GM12878 (cell line): Measurements from ENCODE around the gene IGFBP2. TPM values are rescaled to one million over a fixed set of nuclear protein-coding genes. Genes with fewer than 3 reads are reported as not detected.

ENCODE experiments used
- ATAC-seq: fragments of 200-7000 bp; cut with Tn5 transposase; 3 replicates; pipeline ENCODE4 v1.9.1; 2020; ENCODE audit warnings: mild to moderate bottlenecking, moderate library complexity
- BruUV-seq: library from RNA; stranded (reverse); fragments of 400-500 nt; replicated peaks from 2 replicates; lab custom pipeline; 2021; lab: Mats Ljungman, UMichigan
- CTCF ChIA-PET: fragments of 300-600 bp; sonication (Branson Sonifier 250); formaldehyde crosslinking; extraction: SDS; loops from one replicate; lab custom pipeline; 2021; ENCODE audit warnings: inconsistent platforms; lab: Yijun Ruan, JAX
- POLR2A ChIA-PET: fragments of 350-600 bp; formaldehyde crosslinking; extraction: SDS; loops from one replicate; lab custom pipeline; 2021; ENCODE audit warnings: inconsistent platforms; lab: Charles Lee
- RAD21 ChIA-PET: fragments of 300-600 bp; sonication (Branson Sonifier 250); formaldehyde crosslinking; loops from one replicate; lab custom pipeline; 2023; ENCODE audit warnings: antibody characterized with exemption; ENCODE audit not compliant: unreplicated experiment; lab: Charles Lee
- SMC1A ChIA-PET: fragments of 300-600 bp; sonication (Branson Sonifier 250); formaldehyde crosslinking; loops from one replicate; lab custom pipeline; 2023; ENCODE audit not compliant: unreplicated experiment, uncharacterized antibody; lab: Charles Lee
- DNase-seq: peaks from one replicate; pipeline ENCODE4 v3.0.0-alpha.2; 2011; ENCODE audit warnings: low read depth, low spot score
- FAIRE-seq: peaks from 3 replicates; lab custom pipeline; 2011; peaks lifted over from hg19 to GRCh38; lab: Jason Lieb, UNC
- H2AFZ ChIP-seq: 2 replicates; pipeline ENCODE4 v1.6.0; 2011; ENCODE audit warnings: low read depth, low read length, control low read depth; ENCODE audit not compliant: control insufficient read depth
- H3K27ac ChIP-seq: 2 replicates; pipeline ENCODE4 v1.5.1; 2011; ENCODE audit warnings: control low read depth; ENCODE audit not compliant: control insufficient read depth, insufficient read depth
- H3K27me3 ChIP-seq, 2 experiments: replicated peaks in 1 of 2; 2 replicates each; pipeline versions ENCODE4 v1.6.0 to v1.6.1; 2011; ENCODE audit warnings: low read length in 1 of 2; ENCODE audit not compliant: control insufficient read depth in 2 of 2, insufficient read depth in 2 of 2
- H3K36me3 ChIP-seq, 2 experiments: 2 replicates each; pipeline ENCODE4 v1.5.1; 2011; ENCODE audit warnings: low read length in 1 of 2; ENCODE audit not compliant: control insufficient read depth in 2 of 2, insufficient read depth in 2 of 2
- H3K4me1 ChIP-seq: 2 replicates; pipeline ENCODE4 v1.6.1; 2011; ENCODE audit warnings: mild to moderate bottlenecking, low read length, moderate library complexity, mixed read lengths; ENCODE audit not compliant: control insufficient read depth, insufficient read depth
- H3K4me2 ChIP-seq: 2 replicates; pipeline ENCODE4 v1.6.0; 2011; ENCODE audit warnings: control low read depth; ENCODE audit not compliant: control insufficient read depth, insufficient read depth
- H3K4me3 ChIP-seq: fragments of 200-600 bp; sonication (generic); 2 replicates; pipeline ENCODE4 v1.5.1; 2016
- H3K79me2 ChIP-seq: 2 replicates; pipeline ENCODE4 v1.6.0; 2011; ENCODE audit warnings: low read length; ENCODE audit not compliant: control insufficient read depth, insufficient read depth
- H3K9ac ChIP-seq: 2 replicates; pipeline ENCODE4 v1.8.0; 2011; ENCODE audit warnings: low read length, control low read depth, mixed read lengths; ENCODE audit not compliant: control insufficient read depth, insufficient read depth
- H3K9me3 ChIP-seq: replicated peaks from 3 replicates; pipeline ENCODE4 v1.5.1; 2011; ENCODE audit warnings: mild to moderate bottlenecking, low read length; ENCODE audit not compliant: control insufficient read depth, insufficient read depth
- H4K20me1 ChIP-seq: 2 replicates; pipeline ENCODE4 v1.6.0; 2011; ENCODE audit not compliant: control insufficient read depth, insufficient read depth
- CBX3 ChIP-seq: fragments of 200-600 bp; sonication (generic); IDR thresholded peaks from 2 replicates; pipeline ENCODE4 v1.6.1; 2016; ENCODE audit warnings: low read depth, borderline replicate concordance
- NR2C1 ChIP-seq: fragments of 450-650 bp; IDR thresholded peaks from 2 replicates; pipeline ENCODE4 v1.6.1; 2017; ENCODE audit warnings: antibody characterized with exemption, mild to moderate bottlenecking, moderate library complexity
- WGBS: methylation state at CpG from one replicate; pipeline ENCODE4 v1.1.6; 2016; ENCODE audit warnings: low lambda C conversion rate; ENCODE audit not compliant: insufficient replicate concordance, insufficient coverage; ENCODE audit errors: missing lambda C conversion rate; 5-methylcytosine and 5-hydroxymethylcytosine counted together
- in situ Hi-C: fragments of 300-500 bp; cut with MboI; formaldehyde crosslinking; loops from 9 replicates; pipeline ENCODE4 v1.14.3; 2018; ENCODE audit warnings: mixed read lengths
- intact Hi-C: fragments of 100-400 bp; cut with micrococcal nuclease; formaldehyde crosslinking; loops from one replicate; pipeline ENCODE4 v1.14.2; 2022; ENCODE audit not compliant: unreplicated experiment
- polyA plus RNA-seq, 11 experiments: library from polyadenylated mRNA; depleted of rRNA in 4 of 11; unstranded in 6 of 11; stranded (reverse) in 5 of 11; fragments of >200 nt; fragmentation: Nextera tagmentation in 4 of 11; fragmentation: Illumina TruSeq in 1 of 11; extraction: Ambion mirVana in 4 of 11; extraction: Trizol in 1 of 11; gene quantifications; 1 replicate in 1 of 11; 2 replicates in 10 of 11; pipeline versions ENCODE4 v1.2.1 to v1.2.3, GENCODE V29; 2011 to 2016; ENCODE audit warnings: inconsistent platforms in 2 of 11, missing spikeins in 2 of 11, low read depth in 1 of 11
- total RNA-seq, 4 experiments: library from RNA; depleted of rRNA in 3 of 4; stranded (reverse); fragments of >200 nt in 3 of 4; fragmentation: Illumina TruSeq in 1 of 4; extraction: Trizol in 1 of 4; gene quantifications; 2 replicates each; pipeline versions ENCODE4 v1.2.1 to v1.2.3, GENCODE V29; 2013 to 2021
- TF ChIP-seq, protein P1 (sequence below): fragments of 450-650 bp; IDR thresholded peaks from 2 replicates; pipeline ENCODE4 v1.6.1; 2017; ENCODE audit warnings: mild to moderate bottlenecking, moderate library complexity

Gene IGFBP2
- total and polyA plus RNA-seq, 10 of the 15 experiments (the other 5 are each of a cell fraction or from before 2014, with no cell fraction given): 0.11 to 1.5 (median 0.38) TPM; not detected in 5

DNA sequence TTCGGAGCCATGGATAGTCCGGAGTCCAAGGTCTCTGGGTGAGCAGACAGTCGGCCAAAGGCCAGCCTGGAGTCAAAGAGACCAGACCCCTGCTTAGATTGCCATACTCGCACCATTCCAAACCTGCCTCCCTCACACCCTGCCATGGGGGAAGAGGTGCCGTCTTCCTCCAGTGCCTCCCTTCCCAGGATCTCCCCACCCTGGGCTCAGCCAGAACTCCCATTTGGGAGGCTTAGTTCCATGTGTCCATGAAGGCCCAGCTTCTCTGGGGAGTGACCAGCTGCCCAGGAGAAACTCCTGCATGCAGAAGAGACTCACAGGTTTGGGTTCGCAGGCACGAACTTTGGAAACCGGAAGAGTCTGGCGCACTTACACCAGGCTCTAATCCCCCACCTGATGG is 40.4 kb downstream of the IGFBP2 start:
- intact Hi-C loops: no loop called here
- DNase-seq (no peak), FAIRE-seq (no peak), ATAC-seq (no peak)
- no TSS peak for BruUV-seq
- Histone ChIP-seq H4K20me1 (no peaks in the 10 kb centered on the region), H3K4me1 (no peaks in the 10 kb centered on the region), H3K9ac (no peak overlapping the region), H3K9me3 (no peaks in the 10 kb centered on the region), H3K36me3 (no peaks in the 10 kb centered on the region), H3K4me3 (no peak overlapping the region), H3K4me2 (no peak overlapping the region), H2AFZ (no peak overlapping the region), H3K27ac (no peak overlapping the region), H3K27me3 (peaks cover 2 to 5% of the 10 kb centered on the region in 2 experiments), H3K79me2 (no peaks in the 10 kb centered on the region)
- TF ChIP-seq, protein P1, sequence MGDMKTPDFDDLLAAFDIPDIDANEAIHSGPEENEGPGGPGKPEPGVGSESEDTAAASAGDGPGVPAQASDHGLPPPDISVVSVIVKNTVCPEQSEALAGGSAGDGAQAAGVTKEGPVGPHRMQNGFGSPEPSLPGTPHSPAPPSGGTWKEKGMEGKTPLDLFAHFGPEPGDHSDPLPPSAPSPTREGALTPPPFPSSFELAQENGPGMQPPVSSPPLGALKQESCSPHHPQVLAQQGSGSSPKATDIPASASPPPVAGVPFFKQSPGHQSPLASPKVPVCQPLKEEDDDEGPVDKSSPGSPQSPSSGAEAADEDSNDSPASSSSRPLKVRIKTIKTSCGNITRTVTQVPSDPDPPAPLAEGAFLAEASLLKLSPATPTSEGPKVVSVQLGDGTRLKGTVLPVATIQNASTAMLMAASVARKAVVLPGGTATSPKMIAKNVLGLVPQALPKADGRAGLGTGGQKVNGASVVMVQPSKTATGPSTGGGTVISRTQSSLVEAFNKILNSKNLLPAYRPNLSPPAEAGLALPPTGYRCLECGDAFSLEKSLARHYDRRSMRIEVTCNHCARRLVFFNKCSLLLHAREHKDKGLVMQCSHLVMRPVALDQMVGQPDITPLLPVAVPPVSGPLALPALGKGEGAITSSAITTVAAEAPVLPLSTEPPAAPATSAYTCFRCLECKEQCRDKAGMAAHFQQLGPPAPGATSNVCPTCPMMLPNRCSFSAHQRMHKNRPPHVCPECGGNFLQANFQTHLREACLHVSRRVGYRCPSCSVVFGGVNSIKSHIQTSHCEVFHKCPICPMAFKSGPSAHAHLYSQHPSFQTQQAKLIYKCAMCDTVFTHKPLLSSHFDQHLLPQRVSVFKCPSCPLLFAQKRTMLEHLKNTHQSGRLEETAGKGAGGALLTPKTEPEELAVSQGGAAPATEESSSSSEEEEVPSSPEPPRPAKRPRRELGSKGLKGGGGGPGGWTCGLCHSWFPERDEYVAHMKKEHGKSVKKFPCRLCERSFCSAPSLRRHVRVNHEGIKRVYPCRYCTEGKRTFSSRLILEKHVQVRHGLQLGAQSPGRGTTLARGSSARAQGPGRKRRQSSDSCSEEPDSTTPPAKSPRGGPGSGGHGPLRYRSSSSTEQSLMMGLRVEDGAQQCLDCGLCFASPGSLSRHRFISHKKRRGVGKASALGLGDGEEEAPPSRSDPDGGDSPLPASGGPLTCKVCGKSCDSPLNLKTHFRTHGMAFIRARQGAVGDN: no peak
- TF ChIP-seq CBX3 (no peak), NR2C1 (no peak)
- in situ Hi-C loops: no loop called here
- SMC1A ChIA-PET: no interaction called here
- WGBS: 41% methylated on average over 9 of the region's 9 CpGs
- POLR2A ChIA-PET: no interaction called here
- CTCF ChIA-PET: no interaction called here
- RAD21 ChIA-PET: no interaction called here
